HepG2 (cell line): ENCODE data around the gene NPTXR. TPM values are rescaled to one million over a fixed set of nuclear protein-coding genes. Genes with fewer than 3 reads are reported as not detected.

Source experiments
- ASH2L ChIP-seq: fragments of 300-600, 200-600 bp; sonication (generic); IDR thresholded peaks from 2 replicates; pipeline ENCODE4 v1.7.0; 2017; ENCODE audit warnings: low read depth, mild to moderate bottlenecking, moderate library complexity, mixed read lengths, low read length; ENCODE audit not compliant: insufficient read length
- CENPBD1 ChIP-seq: sonication (generic); formaldehyde crosslinking; IDR thresholded peaks from 2 replicates; pipeline ENCODE4 v1.8.0; 2022; ENCODE audit warnings: missing genetic modification reagents, low read depth, mild to moderate bottlenecking, borderline replicate concordance
- GABPB1 ChIP-seq: IDR thresholded peaks from 2 replicates; pipeline ENCODE4 v1.6.1; 2016; ENCODE audit warnings: mild to moderate bottlenecking, missing genetic modification reagents, moderate library complexity, missing compliant biosample characterization
- MAFG ChIP-seq: sonication (generic); formaldehyde crosslinking; IDR thresholded peaks from 2 replicates; pipeline ENCODE4 v1.5.1; 2020; ENCODE audit warnings: mild to moderate bottlenecking, missing genetic modification reagents
- NCOA5 ChIP-seq: sonication (generic); formaldehyde crosslinking; IDR thresholded peaks from 2 replicates; pipeline ENCODE4 v1.4.0; 2020; ENCODE audit warnings: missing genetic modification reagents
- NFAT5 ChIP-seq: sonication (generic); formaldehyde crosslinking; IDR thresholded peaks from 2 replicates; pipeline ENCODE4 v1.4.0; 2020; ENCODE audit warnings: missing genetic modification reagents
- NFE2 ChIP-seq: sonication (generic); formaldehyde crosslinking; IDR thresholded peaks from 2 replicates; pipeline ENCODE4 v1.4.0; 2020; ENCODE audit warnings: missing genetic modification reagents
- NFE2L1 ChIP-seq: sonication (generic); formaldehyde crosslinking; IDR thresholded peaks from 2 replicates; pipeline ENCODE4 v1.4.0; 2020; ENCODE audit warnings: missing genetic modification reagents, mild to moderate bottlenecking, borderline replicate concordance
- PATZ1 ChIP-seq: sonication (generic); formaldehyde crosslinking; IDR thresholded peaks from 2 replicates; pipeline ENCODE4 v1.4.0; 2020; ENCODE audit warnings: missing genetic modification reagents
- RCOR2 ChIP-seq: IDR thresholded peaks from 2 replicates; pipeline ENCODE4 v1.6.1; 2016; ENCODE audit warnings: missing biosample characterization, missing genetic modification reagents
- TCF7L2 ChIP-seq: IDR thresholded peaks from 2 replicates; pipeline ENCODE4 v1.6.1; 2011; ENCODE audit warnings: mild to moderate bottlenecking, low read depth, low read length, moderate library complexity
- ZFP36L1 ChIP-seq: sonication (generic); formaldehyde crosslinking; IDR thresholded peaks from 2 replicates; pipeline ENCODE4 v1.8.0; 2022; ENCODE audit warnings: mild to moderate bottlenecking, missing genetic modification reagents, moderate library complexity
- ZNF234 ChIP-seq: sonication (generic); formaldehyde crosslinking; conservative IDR thresholded peaks from 2 replicates; pipeline ENCODE4 v1.5.1; 2020; ENCODE audit warnings: mild to moderate bottlenecking, missing genetic modification reagents
- ZNF335 ChIP-seq: sonication (generic); formaldehyde crosslinking; IDR thresholded peaks from 2 replicates; pipeline ENCODE4 v1.4.0; 2020; ENCODE audit warnings: missing genetic modification reagents
- ZNF350 ChIP-seq: sonication (generic); formaldehyde crosslinking; IDR thresholded peaks from 2 replicates; pipeline ENCODE4 v1.4.0; 2020; ENCODE audit warnings: mild to moderate bottlenecking, low read depth, missing genetic modification reagents, borderline replicate concordance
- ZNF550 ChIP-seq: sonication (generic); formaldehyde crosslinking; IDR thresholded peaks from 2 replicates; pipeline ENCODE4 v1.4.0; 2020; ENCODE audit warnings: mild to moderate bottlenecking, missing genetic modification reagents, borderline replicate concordance
- ZNF615 ChIP-seq: sonication (generic); formaldehyde crosslinking; IDR thresholded peaks from 2 replicates; pipeline ENCODE4 v1.5.0; 2020; ENCODE audit warnings: mild to moderate bottlenecking, missing genetic modification reagents, borderline replicate concordance
- ZNF616 ChIP-seq: sonication (generic); formaldehyde crosslinking; IDR thresholded peaks from 2 replicates; pipeline ENCODE4 v1.5.0; 2020; ENCODE audit warnings: low read depth, mild to moderate bottlenecking, missing genetic modification reagents
- ZNF619 ChIP-seq: sonication (generic); formaldehyde crosslinking; IDR thresholded peaks from 2 replicates; pipeline ENCODE4 v1.4.0; 2020; ENCODE audit warnings: mild to moderate bottlenecking, missing genetic modification reagents
- ZNF652 ChIP-seq: IDR thresholded peaks from 2 replicates; pipeline ENCODE4 v1.6.1; 2016; ENCODE audit warnings: low read depth, borderline replicate concordance
- ZNF724P ChIP-seq: sonication (generic); formaldehyde crosslinking; IDR thresholded peaks from 2 replicates; pipeline ENCODE4 v1.8.0; 2022; ENCODE audit warnings: missing genetic modification reagents, borderline replicate concordance
- polyA plus RNA-seq, 8 experiments: library from polyadenylated mRNA; depleted of rRNA in 3 of 8; stranded (reverse) in 7 of 8; unstranded in 1 of 8; fragments of >200 nt; fragmentation: Illumina TruSeq in 4 of 8; extraction: Trizol in 4 of 8; gene quantifications; 2 replicates each; pipeline versions ENCODE4 v1.2.1 to v1.2.3, GENCODE V29; 2011 to 2016; ENCODE audit warnings: low read depth in 4 of 8, missing spikeins in 1 of 8, mixed read lengths in 1 of 8; ENCODE audit not compliant: insufficient read depth in 1 of 8
- total RNA-seq, 5 experiments: library from RNA; depleted of rRNA; stranded (reverse); fragments of >200 nt; fragmentation: Illumina TruSeq; extraction: Trizol; gene quantifications; 2 replicates each; pipeline ENCODE4 v1.2.3, GENCODE V29; 2016; ENCODE audit warnings: low read depth in 1 of 5
- TF ChIP-seq, protein P1 (sequence below): sonication (generic); formaldehyde crosslinking; IDR thresholded peaks from 2 replicates; pipeline ENCODE4 v1.8.0; 2022; ENCODE audit warnings: low read depth, missing genetic modification reagents

Gene NPTXR
- total and polyA plus RNA-seq, 2 of the 13 experiments (the other 11 are each of a cell fraction or from before 2014, with no cell fraction given), result 2.6 to 4.8 TPM

GRCh38 chr22:38872172-38872830 is 28.5 kb upstream of the NPTXR start, which contains the start of gene CBX6 (continued):
- no peak for TF ChIP-seq ZNF615 (CRISPR knock-in tag)
- no peak for TF ChIP-seq TCF7L2
- peak; percentile 40; the same call in 1 of the 2 replicates for TF ChIP-seq ZNF350 (CRISPR knock-in tag)
- TF ChIP-seq ASH2L, result no peak
- TF ChIP-seq NFE2 (CRISPR knock-in tag), result no peak; the same call in 1 of the 2 replicates
- peak; percentile 33 for TF ChIP-seq GABPB1
- TF ChIP-seq ZNF550 (CRISPR knock-in tag), result no peak
- peak; percentile 98 for TF ChIP-seq ZNF652
- TF ChIP-seq ZFP36L1 (CRISPR knock-in tag), result peak; percentile 58; the same call in 1 of the 2 replicates
- TF ChIP-seq ZNF724P (CRISPR knock-in tag), result no peak
- TF ChIP-seq, protein P1, sequence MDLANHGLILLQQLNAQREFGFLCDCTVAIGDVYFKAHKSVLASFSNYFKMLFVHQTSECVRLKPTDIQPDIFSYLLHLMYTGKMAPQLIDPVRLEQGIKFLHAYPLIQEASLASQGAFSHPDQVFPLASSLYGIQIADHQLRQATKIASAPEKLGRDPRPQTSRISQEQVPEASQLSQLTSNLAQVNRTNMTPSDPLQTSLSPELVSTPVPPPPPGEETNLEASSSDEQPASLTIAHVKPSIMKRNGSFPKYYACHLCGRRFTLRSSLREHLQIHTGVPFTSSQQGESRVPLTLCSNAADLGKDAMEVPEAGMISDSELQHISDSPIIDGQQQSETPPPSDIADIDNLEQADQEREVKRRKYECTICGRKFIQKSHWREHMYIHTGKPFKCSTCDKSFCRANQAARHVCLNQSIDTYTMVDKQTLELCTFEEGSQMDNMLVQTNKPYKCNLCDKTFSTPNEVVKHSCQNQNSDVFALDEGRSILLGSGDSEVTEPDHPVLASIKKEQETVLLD (CRISPR knock-in tag), result no peak
- no peak for TF ChIP-seq ZNF619 (CRISPR knock-in tag)
- TF ChIP-seq RCOR2, result no peak
- TF ChIP-seq ZNF234 (CRISPR knock-in tag), result no peak
- TF ChIP-seq NFAT5 (CRISPR knock-in tag), result no peak
- TF ChIP-seq ZNF335 (CRISPR knock-in tag), result no peak
- no peak for TF ChIP-seq ZNF616 (CRISPR knock-in tag)
- TF ChIP-seq MAFG (CRISPR knock-in tag), result no peak
- TF ChIP-seq PATZ1 (CRISPR knock-in tag), result peak; percentile 70
- no peak for TF ChIP-seq CENPBD1 (CRISPR knock-in tag)
- TF ChIP-seq NFE2L1 (CRISPR knock-in tag), result 0 out of 2 replicates have a peak, but pooled peaks have one; percentile 33
- no peak for TF ChIP-seq NCOA5
